Kidney (tissue), 14 donors: ENCODE results near the gene RXRA. TPM values are rescaled to one million over a fixed set of nuclear protein-coding genes. Genes with fewer than 3 reads are reported as not detected.

Source experiments
- DNase-seq, 5 donors: peaks; one replicate each; pipeline ENCODE4 v3.0.0-alpha.2; 2013 to 2020
- FAIRE-seq: peaks from 2 replicates; lab custom pipeline; 2012; peaks lifted over from hg19 to GRCh38; lab: Jason Lieb, UNC
- H3K27ac ChIP-seq, 2 donors: one replicate each; pipeline ENCODE4 v1.7.0; 2013; ENCODE audit warnings: low read depth in 2 of 2, low read length in 2 of 2, inconsistent platforms in 1 of 2
- H3K27me3 ChIP-seq: one replicate; pipeline ENCODE4 v1.7.1; 2013; ENCODE audit warnings: low read length, inconsistent platforms; ENCODE audit not compliant: control insufficient read depth, insufficient read depth
- H3K36me3 ChIP-seq, 3 donors: one replicate each; pipeline versions ENCODE4 v1.7.0 to v1.7.1; 2013; ENCODE audit warnings: low read length in 3 of 3, control low read depth in 1 of 3, inconsistent platforms in 1 of 3; ENCODE audit not compliant: insufficient read depth in 3 of 3, control insufficient read depth in 2 of 3
- H3K4me1 ChIP-seq, 3 donors: one replicate each; pipeline versions ENCODE4 v1.7.0 to v1.7.1; 2013; ENCODE audit warnings: low read length in 3 of 3, inconsistent platforms in 1 of 3, low read depth in 1 of 3; ENCODE audit not compliant: control insufficient read depth in 2 of 3, insufficient read depth in 2 of 3
- H3K4me3 ChIP-seq, 3 donors: one replicate each; pipeline versions ENCODE4 v1.7.0 to v1.8.1; 2013; ENCODE audit warnings: low read length in 3 of 3, control low read depth in 1 of 3, inconsistent platforms in 1 of 3
- H3K9ac ChIP-seq, 3 donors: one replicate each; pipeline versions ENCODE4 v1.7.0 to v1.7.1; 2013; ENCODE audit warnings: low read length in 3 of 3, control low read depth in 1 of 3, inconsistent platforms in 1 of 3
- H3K9me3 ChIP-seq, 3 donors: one replicate each; pipeline versions ENCODE4 v1.7.0 to v1.7.1; 2013; ENCODE audit warnings: low read length in 3 of 3, control low read depth in 1 of 3, inconsistent platforms in 1 of 3; ENCODE audit not compliant: control insufficient read depth in 2 of 3, insufficient read depth in 1 of 3
- CTCF ChIP-seq: IDR thresholded peaks from 3 replicates; pipeline ENCODE4 v1.5.1; 2012; ENCODE audit warnings: mild to moderate bottlenecking, moderate library complexity, borderline replicate concordance; ENCODE audit not compliant: insufficient read depth; ENCODE audit errors: extremely low read depth
- intact Hi-C: fragments of 100-400 bp; cut with DNase I; formaldehyde crosslinking; loops from one replicate; pipeline ENCODE4 v1.11.1; 2022
- polyA plus RNA-seq: library from polyadenylated mRNA; stranded (reverse); fragments of 350-450 nt; fragmentation: Illumina TruSeq; extraction: RNeasy Lipid Tissue Mini Kit (QIAGEN cat#74804); gene quantifications from one replicate; pipeline ENCODE4 v1.2.3, GENCODE V29; 2014; ENCODE audit warnings: low read depth, low replicate concordance; ENCODE audit not compliant: insufficient read depth
- total RNA-seq: library from RNA; stranded (reverse); fragmentation: NEBNext Ultra II Directional; extraction: Animal tissue kit (Norgen Biotek cat#: 25700); gene quantifications from one replicate; pipeline ENCODE4 v1.2.1, GENCODE V29; 2021
- donor health status: control.
- donor health status: control.
- donor health status: control.
- donor health status: control.
- donor health status: control.
- donor health status: DM: yes; HTN: yes; CAD: no.
- donor health status: Normal renal cell carcinoma (clear cell type).

RXRA gene
- total and polyA plus RNA-seq, 2 donors from 2014 or later, result 24.0 to 49.5 TPM

GRCh38 chr9:134301387-134302129 lies 24.7 kb upstream of the RXRA start:
- intact Hi-C loops, result no loop called here
- no peaks in the 10 kb centered on the region for H3K36me3 ChIP-seq
- H3K27ac ChIP-seq, result no peak overlapping the region
- FAIRE-seq (no peak), DNase-seq (peak in 4 of 5 donors; percentile 37 to 53 (median 39))
- no peaks in the 10 kb centered on the region for H3K4me1 ChIP-seq
- peaks cover 0 to 3% (median 0%) of the 10 kb centered on the region in 3 donors for H3K9me3 ChIP-seq
- H3K9ac ChIP-seq, result no peak overlapping the region
- no peak overlapping the region for H3K4me3 ChIP-seq
- no peaks in the 10 kb centered on the region for H3K27me3 ChIP-seq
- TF ChIP-seq CTCF, result no peak

- intact Hi-C loops, result no loop called here
- H3K9me3 ChIP-seq, result peaks cover 0 to 3% (median 0%) of the 10 kb centered on the region in 3 donors
These were observed 24.0 kb upstream of the RXRA start for GRCh38 chr9:134302130-134302817.

GRCh38 chr9:134303601-134304000 lies 22.7 kb upstream of the RXRA start:
- no peaks in the 10 kb centered on the region for H3K27me3 ChIP-seq
- FAIRE-seq (no peak), DNase-seq (peak in 2 of 5 donors; percentile 18 to 40)
- TF ChIP-seq CTCF, result no peak
- no peak overlapping the region for H3K27ac ChIP-seq
- H3K4me3 ChIP-seq, result no peak overlapping the region
- no peaks in the 10 kb centered on the region for H3K4me1 ChIP-seq
- intact Hi-C loops, result no loop called here
- no peak overlapping the region for H3K9ac ChIP-seq
- H3K36me3 ChIP-seq, result no peaks in the 10 kb centered on the region
- peaks cover 0 to 3% (median 0%) of the 10 kb centered on the region in 3 donors for H3K9me3 ChIP-seq

More at GRCh38 chr9:134302130-134302817, 24.0 kb upstream of the RXRA start:
- Histone ChIP-seq H3K4me1 (no peaks in the 10 kb centered on the region), H3K27ac (no peak overlapping the region), H3K27me3 (no peaks in the 10 kb centered on the region), H3K9ac (no peak overlapping the region), H3K36me3 (no peaks in the 10 kb centered on the region), H3K4me3 (no peak overlapping the region)
- FAIRE-seq, result peak; percentile 90
- DNase-seq, result no peak
- TF ChIP-seq CTCF, result no peak
